ENCODE data around the gene AOAH.
"Not testable (repeated sequence)": the region's sequence is repeated elsewhere in the genome, so short reads cannot be mapped to it uniquely, and the experiment has no call there.

AOAH gene

GRCh38 chr7:36730046-36730445, 5.8 kb upstream of the AOAH start:
- H3K27me3 ChIP-seq (ENCODE audit: low read depth) = no peaks in the 10 kb centered on the region
- no peak for DNase-seq (ENCODE audit: low spot score in 2 of 2)
- no peaks in the 10 kb centered on the region for H3K36me3 ChIP-seq (replicated peaks)
- in situ Hi-C loops (cut with MboI; ENCODE audit: low sequenced_read_pairs) = no loop called here
- no peaks in the 10 kb centered on the region for H3K9me3 ChIP-seq
- no peaks in the 10 kb centered on the region for H3K4me1 ChIP-seq
- H3K4me3 ChIP-seq = no peak overlapping the region

DNA sequence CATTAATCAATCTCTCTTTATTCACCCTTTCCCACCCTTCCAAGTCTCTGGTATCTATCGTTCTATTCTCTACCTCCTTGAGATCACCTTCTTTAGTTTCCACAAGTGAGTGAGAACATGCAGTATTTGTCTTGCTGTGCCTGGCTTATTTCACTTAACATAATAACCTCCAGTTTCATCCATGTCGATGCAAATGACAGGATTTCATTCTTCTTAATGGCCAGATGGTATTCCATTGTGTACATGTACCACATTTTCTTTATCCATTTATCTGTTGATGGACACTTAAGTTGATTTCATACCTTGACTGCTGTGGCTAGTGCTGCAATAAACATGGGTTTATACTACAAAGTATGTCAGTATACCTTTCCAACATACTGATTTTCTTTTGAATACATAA, 3.8 kb upstream of the AOAH start:
- no peak for DNase-seq (ENCODE audit: low spot score in 2 of 2)
- H3K9me3 ChIP-seq = no peaks in the 10 kb centered on the region
- in situ Hi-C loops (cut with MboI; ENCODE audit: low sequenced_read_pairs) = no loop called here
- H3K4me3 ChIP-seq = no peak overlapping the region
- no peaks in the 10 kb centered on the region for H3K27me3 ChIP-seq (ENCODE audit: low read depth)
- no peaks in the 10 kb centered on the region for H3K4me1 ChIP-seq
- no peaks in the 10 kb centered on the region for H3K36me3 ChIP-seq (replicated peaks)

GRCh38 chr7:36726806-36727503, 2.7 kb upstream of the AOAH start:
- in situ Hi-C loops (cut with MboI; ENCODE audit: low sequenced_read_pairs) = no loop called here
- H3K36me3 ChIP-seq (replicated peaks) = no peaks in the 10 kb centered on the region
- H3K9me3 ChIP-seq = no peaks in the 10 kb centered on the region
- DNase-seq (ENCODE audit: low spot score in 2 of 2) = no peak
- H3K27me3 ChIP-seq (ENCODE audit: low read depth) = no peaks in the 10 kb centered on the region
- no peak overlapping the region for H3K4me3 ChIP-seq
- no peaks in the 10 kb centered on the region for H3K4me1 ChIP-seq

DNA sequence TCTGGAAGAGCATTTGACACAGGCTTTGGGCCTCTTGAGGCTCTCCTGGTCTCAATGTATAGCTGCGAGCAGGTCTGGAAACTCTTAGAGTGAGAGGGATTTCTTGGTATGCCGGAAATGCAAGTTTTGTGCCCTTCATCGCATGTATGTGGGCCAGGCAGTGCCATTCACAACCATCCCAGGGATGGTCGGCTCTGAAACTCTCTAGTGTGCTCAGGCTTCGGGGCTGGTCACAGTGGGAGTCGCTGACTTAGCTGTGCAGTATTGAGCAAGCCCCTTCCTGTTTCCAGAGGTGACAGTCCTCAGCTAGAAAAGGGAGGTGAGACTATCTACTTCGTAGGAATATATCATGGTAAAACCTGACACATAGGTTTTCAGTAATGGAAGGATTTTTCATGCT, 2.0 kb upstream of the AOAH start:
- no peaks in the 10 kb centered on the region for H3K27me3 ChIP-seq (ENCODE audit: low read depth)
- in situ Hi-C loops (cut with MboI; ENCODE audit: low sequenced_read_pairs) = no loop called here
- H3K4me1 ChIP-seq = no peaks in the 10 kb centered on the region
- no peaks in the 10 kb centered on the region for H3K9me3 ChIP-seq
- no peak for DNase-seq (ENCODE audit: low spot score in 2 of 2)
- no peak overlapping the region for H3K4me3 ChIP-seq
- no peaks in the 10 kb centered on the region for H3K36me3 ChIP-seq (replicated peaks)

DNA sequence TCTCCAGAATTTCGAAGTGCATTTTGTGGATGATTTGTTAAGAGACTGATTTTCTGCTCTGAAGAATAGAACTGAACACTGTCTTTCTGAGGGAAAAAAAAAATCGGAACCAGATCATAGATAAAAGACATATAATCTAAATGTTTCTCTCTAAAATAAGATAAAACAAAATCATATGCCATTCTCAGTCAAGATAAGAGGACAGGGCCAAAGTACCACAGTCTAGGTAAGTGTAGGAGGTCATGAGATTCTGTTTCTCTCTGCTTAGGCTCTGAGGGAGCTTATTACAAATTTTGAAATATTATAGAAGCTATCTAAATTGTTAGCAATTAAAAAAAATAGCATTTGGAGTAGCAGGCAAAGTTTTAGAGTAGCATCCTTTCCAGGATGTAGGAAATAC, 702 bp upstream of the AOAH start:
- H3K4me3 ChIP-seq = no peak overlapping the region
- H3K27me3 ChIP-seq (ENCODE audit: low read depth) = no peaks in the 10 kb centered on the region
- no peaks in the 10 kb centered on the region for H3K36me3 ChIP-seq (replicated peaks)
- no peak for DNase-seq (ENCODE audit: low spot score in 2 of 2)
- in situ Hi-C loops (cut with MboI; ENCODE audit: low sequenced_read_pairs) = no loop called here
- no peaks in the 10 kb centered on the region for H3K9me3 ChIP-seq
- no peaks in the 10 kb centered on the region for H3K4me1 ChIP-seq

DNA sequence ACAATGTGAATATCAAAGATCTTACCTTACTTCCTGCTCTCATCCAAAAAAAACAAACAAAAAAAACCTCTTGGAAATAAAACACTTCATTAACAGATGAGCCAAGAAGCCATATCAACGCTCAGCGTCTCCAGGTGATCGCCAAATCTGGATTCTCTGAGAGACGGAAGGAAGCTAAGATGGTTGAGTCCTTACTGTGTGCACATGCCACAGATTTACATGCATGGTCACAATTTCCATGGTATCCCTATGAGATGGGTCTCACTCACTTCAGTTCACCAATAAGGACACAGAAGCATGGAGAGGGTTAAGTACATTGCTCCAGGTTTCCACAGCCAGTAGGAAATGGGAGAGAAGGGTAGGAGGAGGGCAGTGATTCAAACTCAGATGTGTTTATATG, 1.0 kb downstream of the AOAH start:
- DNase-seq (ENCODE audit: low spot score in 2 of 2) = no peak
- H3K9me3 ChIP-seq = no peaks in the 10 kb centered on the region
- in situ Hi-C loops (cut with MboI; ENCODE audit: low sequenced_read_pairs) = no loop called here
- no peak overlapping the region for H3K4me3 ChIP-seq
- H3K36me3 ChIP-seq (replicated peaks) = no peaks in the 10 kb centered on the region
- H3K4me1 ChIP-seq = no peaks in the 10 kb centered on the region
- H3K27me3 ChIP-seq (ENCODE audit: low read depth) = no peaks in the 10 kb centered on the region

DNA sequence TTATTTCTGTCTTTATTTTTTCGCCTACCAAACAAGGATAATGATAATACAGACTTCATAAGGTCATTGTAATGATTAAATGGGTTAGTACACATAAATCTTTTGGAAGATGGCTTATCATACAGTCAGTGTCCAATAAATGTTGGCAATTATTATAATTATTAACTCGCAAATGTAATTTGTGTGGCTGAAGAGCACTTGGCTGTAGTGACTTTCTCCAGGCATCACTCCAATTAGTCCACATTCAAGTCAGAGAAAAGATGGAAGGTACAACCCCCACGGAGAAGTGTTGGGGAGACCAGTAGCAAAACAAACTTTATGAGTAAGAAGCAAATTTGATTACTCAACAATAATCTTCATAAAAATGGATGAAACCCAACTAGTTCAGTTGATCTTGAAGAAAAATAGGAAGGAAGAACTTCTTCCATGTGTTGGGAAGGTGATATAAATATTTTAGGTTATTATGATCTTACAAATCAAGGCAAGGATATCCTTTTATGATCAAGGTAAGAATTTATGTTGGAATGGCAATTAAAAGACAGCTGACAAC, 5.1 kb downstream of the AOAH start:
- Histone ChIP-seq H3K27me3 (ENCODE audit: low read depth) (no peaks in the 10 kb centered on the region), H3K36me3 (replicated peaks) (no peaks in the 10 kb centered on the region), H3K4me1 (no peaks in the 10 kb centered on the region), H3K4me3 (no peak overlapping the region), H3K9me3 (no peaks in the 10 kb centered on the region)
- DNase-seq (ENCODE audit: low spot score in 2 of 2) = no peak
- in situ Hi-C loops (cut with MboI; ENCODE audit: low sequenced_read_pairs) = no loop called here

DNA sequence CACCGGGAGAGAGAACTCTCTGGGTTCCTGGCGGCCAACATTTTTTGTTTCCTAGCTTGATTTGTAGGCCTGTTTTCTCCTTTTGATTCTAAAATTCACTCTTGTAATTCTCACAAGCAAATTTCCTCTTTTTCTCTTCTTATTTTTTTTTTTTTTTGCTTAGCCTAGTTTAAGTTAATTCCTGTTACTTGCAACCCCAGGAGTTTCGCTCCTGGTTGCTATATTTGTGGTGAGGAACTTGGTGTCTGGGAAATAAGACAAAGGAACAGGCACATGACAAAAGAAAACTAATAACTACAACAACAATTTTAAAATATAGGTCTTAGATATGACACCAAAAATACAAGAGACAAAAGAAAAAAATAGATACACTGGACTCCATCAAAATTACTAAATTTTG, 6.7 kb downstream of the AOAH start:
- no peaks in the 10 kb centered on the region for H3K4me1 ChIP-seq
- H3K9me3 ChIP-seq = no peaks in the 10 kb centered on the region
- in situ Hi-C loops (cut with MboI; ENCODE audit: low sequenced_read_pairs) = no loop called here
- DNase-seq (ENCODE audit: low spot score in 2 of 2) = no peak
- H3K36me3 ChIP-seq (replicated peaks) = no peaks in the 10 kb centered on the region
- H3K4me3 ChIP-seq = no peak overlapping the region
- H3K27me3 ChIP-seq (ENCODE audit: low read depth) = no peaks in the 10 kb centered on the region

DNA sequence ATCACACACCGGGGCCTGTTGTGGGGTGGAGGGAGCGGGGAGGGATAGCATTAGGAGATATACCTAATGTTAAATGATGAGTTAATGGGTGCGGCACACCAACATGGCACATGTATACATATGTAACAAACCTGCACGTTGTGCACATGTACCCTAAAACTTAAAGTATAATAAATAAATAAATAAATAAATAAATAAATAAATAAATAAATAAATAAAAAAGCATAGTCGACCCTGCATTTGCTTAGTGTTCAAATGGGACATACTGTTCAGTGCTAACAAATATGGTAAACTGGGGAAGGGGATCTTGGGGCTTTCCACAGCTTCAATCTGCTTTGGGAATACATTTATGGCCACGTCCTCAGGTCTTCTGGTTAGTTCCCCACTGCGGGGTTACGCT, 7.5 kb downstream of the AOAH start:
- H3K36me3 ChIP-seq (replicated peaks); H3K27me3 ChIP-seq (ENCODE audit: low read depth); DNase-seq (ENCODE audit: low spot score in 2 of 2); H3K4me1 ChIP-seq; in situ Hi-C loops (cut with MboI; ENCODE audit: low sequenced_read_pairs); H3K4me3 ChIP-seq; H3K9me3 ChIP-seq: not testable (repeated sequence)

DNA sequence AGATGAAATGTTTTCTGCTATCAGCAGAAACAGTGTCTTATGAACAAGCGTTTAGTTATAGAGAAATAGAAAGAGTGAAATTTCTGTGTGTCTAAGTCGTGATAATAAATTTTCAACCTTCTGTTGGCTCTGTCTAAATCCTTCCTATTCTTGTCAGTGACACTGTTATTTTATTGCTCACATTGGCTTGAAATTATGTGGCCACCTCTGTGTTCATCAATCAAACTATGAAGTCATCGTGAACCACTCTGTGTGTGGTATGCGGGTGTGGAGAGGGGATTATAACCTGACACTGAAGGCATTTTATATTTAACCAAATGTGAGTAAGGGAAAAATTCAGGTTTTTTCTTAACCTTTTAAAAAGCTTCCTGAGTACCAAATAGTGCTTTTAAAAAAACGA, 12.3 kb downstream of the AOAH start:
- Histone ChIP-seq H3K9me3 (no peaks in the 10 kb centered on the region), H3K4me3 (no peak overlapping the region), H3K36me3 (replicated peaks) (no peaks in the 10 kb centered on the region), H3K4me1 (no peaks in the 10 kb centered on the region), H3K27me3 (ENCODE audit: low read depth) (no peaks in the 10 kb centered on the region)
- DNase-seq (ENCODE audit: low spot score in 2 of 2) = no peak
- in situ Hi-C loops (cut with MboI; ENCODE audit: low sequenced_read_pairs) = no loop called here

DNA sequence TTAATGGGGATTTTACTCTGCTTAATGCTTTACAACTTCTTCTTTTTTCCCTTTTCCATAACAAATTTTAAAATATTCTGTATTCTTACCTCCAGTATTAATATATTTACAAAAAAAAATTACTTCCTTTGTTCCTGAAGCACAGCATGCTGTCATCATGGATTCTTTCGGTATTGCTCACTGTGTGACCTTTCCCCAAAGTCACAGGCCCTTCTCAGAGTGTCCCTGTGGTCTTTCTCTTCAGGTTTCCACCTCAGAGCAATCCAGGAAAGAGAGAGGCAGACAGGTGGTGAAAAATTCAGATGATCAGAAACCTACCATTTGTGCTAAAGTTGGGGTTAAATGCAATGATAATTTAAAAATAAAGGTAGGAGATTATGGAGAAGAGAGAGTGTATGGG, 13.0 kb downstream of the AOAH start:
- DNase-seq (ENCODE audit: low spot score in 2 of 2) = no peak
- Histone ChIP-seq H3K9me3 (no peaks in the 10 kb centered on the region), H3K4me3 (no peak overlapping the region), H3K27me3 (ENCODE audit: low read depth) (no peaks in the 10 kb centered on the region), H3K36me3 (replicated peaks) (no peaks in the 10 kb centered on the region), H3K4me1 (no peaks in the 10 kb centered on the region)
- in situ Hi-C loops (cut with MboI; ENCODE audit: low sequenced_read_pairs) = no loop called here

- Histone ChIP-seq H3K4me3 (no peak overlapping the region), H3K27me3 (ENCODE audit: low read depth) (no peaks in the 10 kb centered on the region), H3K9me3 (no peaks in the 10 kb centered on the region), H3K36me3 (replicated peaks) (no peaks in the 10 kb centered on the region), H3K4me1 (no peaks in the 10 kb centered on the region)
- no peak for DNase-seq (ENCODE audit: low spot score in 2 of 2)
- in situ Hi-C loops (cut with MboI; ENCODE audit: low sequenced_read_pairs) = no loop called here
These were observed 14.0 kb downstream of the AOAH start for GRCh38 chr7:36710186-36710791.

DNA sequence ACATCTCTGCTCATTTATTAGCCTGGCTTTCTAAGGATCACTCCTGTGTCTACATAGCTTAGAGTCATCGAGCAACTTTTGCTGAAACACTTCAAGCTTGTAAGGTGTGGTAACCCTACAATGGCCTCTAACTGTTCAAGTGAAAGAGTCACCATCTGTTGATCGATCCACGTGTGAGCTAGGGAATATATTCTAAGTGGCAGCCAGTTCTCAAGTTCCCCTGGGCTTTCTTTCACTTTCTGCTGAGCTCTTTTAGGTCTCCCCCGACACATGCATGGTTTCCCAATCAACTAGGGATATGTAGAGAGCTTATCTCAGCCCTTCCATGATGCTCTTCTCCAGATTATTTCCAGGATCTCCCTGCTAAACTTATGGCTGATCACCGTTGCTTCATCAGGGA, 15.5 kb downstream of the AOAH start:
- in situ Hi-C loops (cut with MboI; ENCODE audit: low sequenced_read_pairs) = no loop called here
- no peaks in the 10 kb centered on the region for H3K36me3 ChIP-seq (replicated peaks)
- no peaks in the 10 kb centered on the region for H3K9me3 ChIP-seq
- no peak overlapping the region for H3K4me3 ChIP-seq
- no peak for DNase-seq (ENCODE audit: low spot score in 2 of 2)
- H3K4me1 ChIP-seq = no peaks in the 10 kb centered on the region
- no peaks in the 10 kb centered on the region for H3K27me3 ChIP-seq (ENCODE audit: low read depth)

DNA sequence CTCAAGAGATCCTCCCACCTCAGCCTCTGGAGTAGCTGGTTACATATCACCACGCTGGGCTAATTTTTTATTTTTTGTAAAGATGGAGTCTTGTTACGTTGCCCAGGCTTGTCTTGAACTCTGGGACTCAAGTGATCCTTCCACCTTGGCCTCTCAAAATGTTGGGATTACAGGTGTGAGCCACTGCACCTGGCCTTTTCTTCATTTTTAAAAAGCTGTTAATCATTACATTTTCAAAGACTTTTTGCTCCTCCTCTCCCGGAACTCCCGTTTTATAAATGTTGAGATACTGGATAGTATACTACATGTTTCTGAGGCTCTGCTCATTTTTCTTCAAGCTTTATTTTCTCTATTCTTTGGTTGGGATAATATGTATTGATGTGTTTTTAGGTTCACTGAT, 16.4 kb downstream of the AOAH start:
- no peaks in the 10 kb centered on the region for H3K27me3 ChIP-seq (ENCODE audit: low read depth)
- H3K36me3 ChIP-seq (replicated peaks) = no peaks in the 10 kb centered on the region
- DNase-seq (ENCODE audit: low spot score in 2 of 2) = no peak
- H3K4me1 ChIP-seq = no peaks in the 10 kb centered on the region
- H3K4me3 ChIP-seq = no peak overlapping the region
- in situ Hi-C loops (cut with MboI; ENCODE audit: low sequenced_read_pairs) = no loop called here
- H3K9me3 ChIP-seq = no peaks in the 10 kb centered on the region

DNA sequence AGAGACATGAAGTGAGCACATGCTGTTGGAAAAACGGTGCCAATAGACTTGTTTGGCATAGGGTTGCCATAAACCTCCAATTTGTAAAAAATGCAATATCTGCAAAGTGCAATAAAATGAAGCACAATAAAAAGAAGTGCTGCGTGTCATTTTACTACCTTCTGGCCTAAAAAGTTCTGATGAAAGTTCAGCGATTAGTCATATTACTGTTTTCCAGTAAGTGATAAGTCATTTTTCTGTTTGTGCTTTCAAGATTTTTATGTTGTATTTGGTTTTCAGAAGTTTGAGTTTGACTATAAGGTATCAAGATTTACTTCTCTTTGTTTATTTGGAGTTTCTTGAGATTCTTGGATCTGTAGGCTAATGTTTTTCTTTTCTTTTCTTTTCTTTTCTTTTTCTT, 16.8 kb downstream of the AOAH start:
- in situ Hi-C loops (cut with MboI; ENCODE audit: low sequenced_read_pairs) = no loop called here
- Histone ChIP-seq H3K4me1 (no peaks in the 10 kb centered on the region), H3K36me3 (replicated peaks) (no peaks in the 10 kb centered on the region), H3K27me3 (ENCODE audit: low read depth) (no peaks in the 10 kb centered on the region), H3K9me3 (no peaks in the 10 kb centered on the region), H3K4me3 (no peak overlapping the region)
- DNase-seq (ENCODE audit: low spot score in 2 of 2) = no peak

Measured in HAP-1 (cell line).